ENCODE results near the gene PTPRH.
A peak's percentile ranks its signal among the peaks of the same experiment; 100 is the strongest.
"Not testable (repeated sequence)": the region's sequence is repeated elsewhere in the genome, so short reads cannot be mapped to it uniquely, and the experiment has no call there.

PTPRH gene

GRCh38 chr19:55226273-55226672, 17.0 kb upstream of the PTPRH start:
- no peak for DNase-seq

GRCh38 chr19:55225415-55225958, 16.2 kb upstream of the PTPRH start:
- no peak for DNase-seq

GRCh38 chr19:55224679-55225414, 15.5 kb upstream of the PTPRH start:
- not testable (repeated sequence) for DNase-seq

- no peak for DNase-seq
Measured at GRCh38 chr19:55224038-55224665, 14.9 kb upstream of the PTPRH start.

GRCh38 chr19:55223291-55224037, 14.2 kb upstream of the PTPRH start:
- no peak for DNase-seq

- DNase-seq = no peak
Measured at GRCh38 chr19:55220525-55220924, 11.2 kb upstream of the PTPRH start.

- DNase-seq = peak; percentile 99
Measured at GRCh38 chr19:55216461-55217198, 7.3 kb upstream of the PTPRH start.

- DNase-seq = no peak
Measured at GRCh38 chr19:55213547-55213946, 4.2 kb upstream of the PTPRH start.

- peak; percentile 59 for DNase-seq
Measured at GRCh38 chr19:55212447-55212846, 3.1 kb upstream of the PTPRH start.

- DNase-seq = peak; percentile 98
Measured at GRCh38 chr19:55209693-55210472, 582 bp upstream of the PTPRH start.

- peak; percentile 96 for DNase-seq
Measured at GRCh38 chr19:55206664-55207500, 2.4 kb downstream of the PTPRH start.

GRCh38 chr19:55202199-55202598, 7.1 kb downstream of the PTPRH start:
- peak; percentile 25 for DNase-seq

- no peak for DNase-seq
Measured at GRCh38 chr19:55199620-55200204, 9.6 kb downstream of the PTPRH start.

GRCh38 chr19:55198651-55199050, 10.7 kb downstream of the PTPRH start:
- no peak for DNase-seq

GRCh38 chr19:55197528-55197927, 11.8 kb downstream of the PTPRH start:
- DNase-seq = peak; percentile 49

GRCh38 chr19:55196803-55197202, 12.5 kb downstream of the PTPRH start:
- peak; percentile 39 for DNase-seq

GRCh38 chr19:55193481-55193880, 15.8 kb downstream of the PTPRH start:
- DNase-seq = no peak

- DNase-seq = no peak
Measured at GRCh38 chr19:55189403-55189835, 19.9 kb downstream of the PTPRH start.

- DNase-seq = no peak
Measured at GRCh38 chr19:55188625-55189024, 20.7 kb downstream of the PTPRH start.

- no peak for DNase-seq
Measured at GRCh38 chr19:55186080-55186479, 23.2 kb downstream of the PTPRH start.

GRCh38 chr19:55181740-55182139, 27.6 kb downstream of the PTPRH start:
- DNase-seq = no peak

Measured in DMS53 (cell line).